PC-9 (cell line): ENCODE measurements around the gene ABLIM2.

Source experiments
- CTCF ChIP-seq: fragments of 200-600 bp; sonication (generic); conservative IDR thresholded peaks from 2 replicates; pipeline ENCODE4 v1.6.1; 2017; ENCODE audit warnings: mixed run types, antibody characterized with exemption, mild to moderate bottlenecking, moderate library complexity
- EZH2 ChIP-seq: fragments of 200-600 bp; sonication (generic); IDR thresholded peaks from 2 replicates; pipeline ENCODE4 v1.8.0; 2017; ENCODE audit warnings: antibody characterized with exemption, low read depth

- TF ChIP-seq EZH2 (no peak), CTCF (no peak)
Measured at GRCh38 chr4:8060632-8061031, 98.0 kb downstream of the ABLIM2 start.
